Activated gamma-delta T cell treated with Interleukin-2 at 50 U/mL for 16 hours (primary cell): ENCODE measurements around the gene NRG3.

Source experiments
- DNase-seq: peaks from one replicate; pipeline ENCODE4 v3.0.0-alpha.2; 2020

The NRG3 gene

DNA sequence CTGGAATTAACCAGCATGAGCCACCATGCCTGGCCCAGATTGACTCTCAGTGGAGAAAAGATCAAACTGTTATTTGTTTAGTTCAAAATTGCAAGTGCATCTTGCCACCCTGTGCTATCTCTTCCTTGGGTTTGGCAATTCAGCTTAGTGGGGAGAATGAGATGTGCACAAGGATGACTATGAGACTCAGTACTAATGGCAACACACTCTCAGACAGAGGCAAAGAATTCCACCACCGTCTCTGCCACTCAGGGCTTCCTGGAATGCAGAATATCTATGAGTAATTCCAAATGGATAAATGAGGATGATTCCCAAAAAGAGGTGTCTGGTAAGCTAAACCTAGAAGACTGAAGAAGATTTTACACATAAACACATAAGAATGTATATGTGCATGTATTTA is 525.8 kb downstream of the NRG3 start:
- no peak for DNase-seq

DNA sequence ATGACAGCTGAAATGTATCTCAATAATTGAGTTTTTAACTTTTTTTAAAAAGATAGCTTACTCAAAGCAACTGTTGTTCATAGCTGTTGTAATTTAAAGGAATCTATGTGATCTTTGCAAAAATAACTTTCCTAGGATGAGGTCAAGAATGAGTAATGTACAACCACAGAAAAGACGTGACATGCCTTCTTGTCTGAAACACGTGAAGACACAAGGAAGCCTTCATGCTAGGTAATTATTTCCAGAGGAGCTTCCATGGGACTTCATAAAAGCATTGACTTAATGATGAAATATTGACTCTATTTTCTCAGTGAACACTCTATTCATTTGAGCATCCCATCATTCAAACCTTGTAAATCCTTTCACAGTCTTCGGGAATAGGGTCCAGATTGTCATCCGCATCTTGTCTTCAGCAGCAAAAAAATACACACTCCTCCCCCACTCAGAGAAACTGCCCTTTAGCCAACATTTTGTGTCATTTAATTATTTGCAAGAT is 528.0 kb downstream of the NRG3 start:
- DNase-seq, result no peak

- DNase-seq, result no peak
Observed at GRCh38 chr10:82409671-82410070, 534.7 kb downstream of the NRG3 start.

GRCh38 chr10:82411416-82411815 is 536.4 kb downstream of the NRG3 start:
- no peak for DNase-seq

GRCh38 chr10:82420001-82420400 is 545.0 kb downstream of the NRG3 start:
- no peak for DNase-seq

GRCh38 chr10:82429302-82429701 is 554.3 kb downstream of the NRG3 start:
- DNase-seq, result no peak

- no peak for DNase-seq
Observed at GRCh38 chr10:82438277-82438676, 563.3 kb downstream of the NRG3 start.

GRCh38 chr10:82440775-82441174 is 565.8 kb downstream of the NRG3 start:
- no peak for DNase-seq

DNA sequence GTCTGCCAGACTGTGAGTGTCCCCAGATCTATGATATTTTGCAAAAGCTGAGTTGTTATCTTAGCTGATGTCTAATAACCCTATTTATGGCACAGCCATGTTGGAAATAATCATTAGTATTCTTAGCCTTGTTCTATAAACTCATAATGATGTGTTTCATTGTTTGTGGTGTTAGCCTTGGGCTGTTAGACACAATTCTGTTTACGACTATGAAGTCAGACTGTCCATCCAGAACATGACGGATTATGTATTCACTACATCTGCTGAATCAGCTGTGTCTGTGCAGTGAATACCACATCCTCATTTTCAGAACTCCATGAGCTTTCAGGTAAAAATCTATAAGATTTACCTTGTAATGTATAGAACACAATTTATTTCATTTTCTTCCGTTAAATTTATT is 577.1 kb downstream of the NRG3 start:
- no peak for DNase-seq

GRCh38 chr10:82452676-82453075 is 577.7 kb downstream of the NRG3 start:
- no peak for DNase-seq

DNA sequence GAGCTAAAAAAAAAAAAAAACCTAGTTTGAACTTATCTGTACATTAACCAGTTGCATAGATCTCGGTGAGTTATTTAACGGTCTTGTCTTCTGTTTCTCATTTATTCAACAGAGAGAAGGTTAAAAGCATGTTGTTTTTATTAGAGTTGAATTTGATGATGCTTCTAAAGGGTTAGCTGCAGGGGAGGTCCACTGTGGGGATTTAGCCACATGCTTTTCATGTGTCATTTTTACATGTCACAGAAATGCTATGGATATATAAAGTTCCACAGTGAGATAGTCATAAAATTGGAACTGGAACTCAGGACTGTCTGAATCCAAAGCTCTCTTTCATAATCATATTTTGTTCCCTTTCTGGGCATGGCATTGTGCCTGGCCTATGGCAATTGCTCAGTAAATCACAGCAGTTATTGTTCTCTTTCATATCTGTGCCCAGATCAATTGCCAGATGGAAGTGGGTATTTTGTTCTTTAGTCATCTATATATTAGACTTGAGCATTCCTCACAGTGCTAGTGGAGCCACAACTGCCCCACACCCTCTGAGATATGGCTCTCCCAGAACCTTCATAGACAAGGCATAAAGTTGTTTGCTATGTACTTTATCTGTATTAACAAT is 578.8 kb downstream of the NRG3 start:
- DNase-seq, result no peak

DNA sequence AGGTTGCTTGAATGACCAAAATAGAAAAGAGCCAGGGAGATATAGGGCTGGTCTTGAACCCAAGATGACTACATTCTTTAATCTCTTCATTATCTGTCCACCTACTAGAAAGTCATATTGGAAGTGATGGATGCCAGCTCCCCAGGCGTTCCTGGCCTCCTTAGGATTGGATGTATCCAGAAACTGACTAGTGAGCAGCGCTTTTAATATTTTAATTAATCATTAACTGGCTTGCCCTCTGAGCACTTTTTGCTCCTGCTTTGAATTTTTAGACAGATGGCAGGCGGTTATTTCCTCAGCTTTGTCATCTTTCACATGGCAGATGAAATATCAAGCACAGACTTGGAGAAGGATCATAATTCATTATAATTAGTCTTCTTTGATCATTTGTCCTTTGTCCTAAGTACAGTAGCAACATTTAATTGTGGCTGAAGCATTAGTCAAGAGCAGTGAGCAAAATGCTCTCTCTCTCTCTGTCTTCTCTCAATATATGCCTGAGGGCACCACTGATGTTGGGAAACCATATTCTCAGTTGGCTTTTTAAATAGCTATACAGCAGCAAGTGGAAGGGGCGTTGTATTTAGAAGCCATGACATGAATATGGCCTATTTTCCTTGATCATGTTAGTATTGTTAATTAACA is 588.0 kb downstream of the NRG3 start:
- DNase-seq, result no peak

GRCh38 chr10:82463614-82464013 is 588.6 kb downstream of the NRG3 start:
- DNase-seq, result no peak

DNA sequence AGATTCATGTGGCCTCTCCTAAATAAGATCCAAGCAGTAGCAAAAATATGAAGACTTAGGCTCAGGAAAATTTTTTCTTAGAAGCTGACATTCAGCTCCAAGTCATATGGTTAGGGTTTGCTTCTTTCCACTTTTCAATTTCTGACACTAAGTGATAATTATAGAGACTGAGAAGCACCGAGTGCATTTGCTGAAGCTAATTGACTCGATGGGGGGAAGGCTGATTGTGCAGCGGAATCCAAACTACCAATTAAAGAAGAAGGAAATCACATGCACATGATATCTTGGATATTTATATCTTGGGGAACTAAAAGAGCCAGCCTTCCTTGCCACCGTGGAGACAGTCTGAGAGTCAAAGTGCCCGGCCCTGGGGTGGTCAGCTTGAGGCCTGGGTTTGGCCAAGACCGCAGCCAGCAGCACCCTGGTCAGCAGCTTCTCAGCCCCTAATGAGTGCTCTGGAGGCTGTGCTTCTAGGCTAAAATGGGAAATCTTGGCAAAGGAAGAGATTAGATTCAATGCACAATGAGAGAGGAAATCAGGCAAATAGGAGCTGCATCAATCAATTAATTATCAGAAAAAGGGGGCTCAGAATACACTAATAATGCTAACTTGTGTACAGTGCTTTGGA is 589.3 kb downstream of the NRG3 start:
- no peak for DNase-seq

- no peak for DNase-seq
Observed at GRCh38 chr10:82464966-82465365, 590.0 kb downstream of the NRG3 start.

DNA sequence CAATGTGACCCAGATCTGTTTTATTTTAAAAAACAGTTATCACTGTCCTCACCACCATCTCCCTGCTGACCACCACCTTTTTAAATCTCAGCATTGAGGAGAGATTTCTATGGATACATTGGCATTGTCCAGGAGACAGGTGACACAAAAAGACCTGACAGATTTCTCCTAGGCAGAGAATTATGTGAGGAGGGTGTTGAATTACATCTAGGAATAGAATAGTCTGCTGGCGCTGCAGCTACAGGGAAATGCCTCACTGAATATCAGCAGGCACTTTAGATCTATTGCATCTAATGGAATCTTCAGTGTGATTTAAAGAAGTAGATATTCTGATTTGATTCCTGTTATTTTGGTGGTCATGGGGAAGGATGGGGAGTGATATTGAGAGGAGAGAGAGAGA is 593.5 kb downstream of the NRG3 start:
- no peak for DNase-seq

DNA sequence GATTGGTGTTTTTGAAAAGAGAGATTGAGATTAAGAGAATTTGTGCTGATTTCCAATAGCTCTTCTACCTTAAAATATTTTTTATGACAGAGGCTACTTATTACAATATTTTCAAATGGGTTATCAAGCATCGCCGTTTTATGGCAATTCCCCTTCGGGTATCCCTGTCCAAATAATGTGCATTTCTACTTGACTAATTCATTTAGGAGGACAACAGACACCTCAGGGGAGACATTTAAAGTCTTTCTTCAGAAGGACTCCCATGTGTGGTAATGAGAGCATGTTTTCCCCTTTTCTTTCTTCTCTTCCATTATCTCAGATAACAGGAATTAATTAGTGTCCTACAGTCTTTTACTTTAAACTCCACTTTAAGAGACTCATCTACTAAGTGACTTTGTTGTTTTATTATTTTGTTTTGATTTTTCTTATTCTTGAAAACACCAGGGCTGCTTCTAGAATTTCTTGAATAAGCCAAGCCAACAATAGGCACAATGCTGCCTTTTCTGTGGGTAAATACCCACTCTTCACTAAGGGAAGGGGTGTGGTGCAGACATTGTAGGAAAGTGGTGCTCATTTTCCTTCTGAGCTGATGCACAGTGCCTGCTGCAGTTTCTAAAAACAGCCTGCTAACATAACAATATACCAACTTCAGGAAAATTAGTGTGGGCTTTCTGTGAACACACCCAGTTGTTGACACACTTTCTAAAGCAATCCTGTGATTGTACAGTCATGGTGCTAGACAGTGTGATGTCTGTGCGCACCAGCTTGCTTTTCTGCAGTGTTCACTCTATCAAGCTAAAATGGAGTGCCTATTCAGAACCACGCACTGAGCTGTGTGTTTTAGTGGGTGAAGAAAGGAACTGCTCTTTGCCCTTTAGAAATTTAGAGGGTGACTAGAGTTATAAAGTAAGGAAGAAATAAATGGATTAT is 597.7 kb downstream of the NRG3 start:
- no peak for DNase-seq

- DNase-seq, result no peak
Observed at GRCh38 chr10:82477776-82478175, 602.8 kb downstream of the NRG3 start.

- DNase-seq, result no peak
Observed at GRCh38 chr10:82492647-82493046, 617.7 kb downstream of the NRG3 start.

GRCh38 chr10:82496114-82496513 is 621.1 kb downstream of the NRG3 start:
- DNase-seq, result no peak

DNA sequence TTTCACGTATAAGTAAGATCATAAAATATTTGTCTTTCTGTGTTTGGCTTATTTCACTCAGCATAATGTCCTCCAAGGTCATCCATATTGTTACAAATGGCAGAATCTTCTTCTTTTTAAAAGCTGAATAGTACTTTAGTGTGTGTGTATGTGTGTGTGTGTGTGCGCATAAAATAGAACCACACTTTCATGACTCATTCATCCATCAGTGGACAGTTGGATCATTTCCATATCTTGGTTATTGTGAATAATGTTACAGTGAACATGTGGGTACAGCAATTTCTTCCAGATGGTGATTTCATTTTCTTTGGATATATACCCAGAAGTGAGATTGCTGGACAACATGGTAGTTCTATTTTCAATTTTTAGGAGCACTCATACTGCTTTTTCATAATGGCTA is 622.4 kb downstream of the NRG3 start:
- no peak for DNase-seq

- no peak for DNase-seq
Observed at GRCh38 chr10:82498976-82499375, 624.0 kb downstream of the NRG3 start.

DNA sequence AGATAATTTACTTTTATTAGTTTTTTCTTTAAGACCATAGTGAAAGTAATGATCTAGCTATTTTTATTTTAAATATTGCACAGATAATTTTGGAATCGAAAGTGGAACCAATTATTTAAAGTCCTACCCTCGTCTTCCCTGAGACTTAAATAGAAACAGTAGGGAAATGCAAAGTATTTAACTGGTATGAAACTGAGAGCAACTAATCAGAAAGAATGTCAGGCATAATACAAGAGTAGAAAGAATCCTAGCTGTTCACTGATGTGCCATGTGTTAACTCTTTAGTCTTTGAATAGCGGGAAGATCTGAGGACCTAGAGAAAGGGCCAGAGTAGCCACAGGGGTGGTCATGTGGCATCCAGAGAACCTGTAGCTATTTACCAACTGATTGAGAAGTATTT is 630.0 kb downstream of the NRG3 start:
- DNase-seq, result no peak
